ENCODE results near the gene SEPTIN5. TPM values are rescaled to one million over a fixed set of nuclear protein-coding genes. Genes with fewer than 3 reads are reported as not detected.
"Not testable (repeated sequence)": the region's sequence is repeated elsewhere in the genome, so short reads cannot be mapped to it uniquely, and the experiment has no call there.

The SEPTIN5 gene
- total RNA-seq, 1 experiment from 2014 or later, result 46.2 TPM

DNA sequence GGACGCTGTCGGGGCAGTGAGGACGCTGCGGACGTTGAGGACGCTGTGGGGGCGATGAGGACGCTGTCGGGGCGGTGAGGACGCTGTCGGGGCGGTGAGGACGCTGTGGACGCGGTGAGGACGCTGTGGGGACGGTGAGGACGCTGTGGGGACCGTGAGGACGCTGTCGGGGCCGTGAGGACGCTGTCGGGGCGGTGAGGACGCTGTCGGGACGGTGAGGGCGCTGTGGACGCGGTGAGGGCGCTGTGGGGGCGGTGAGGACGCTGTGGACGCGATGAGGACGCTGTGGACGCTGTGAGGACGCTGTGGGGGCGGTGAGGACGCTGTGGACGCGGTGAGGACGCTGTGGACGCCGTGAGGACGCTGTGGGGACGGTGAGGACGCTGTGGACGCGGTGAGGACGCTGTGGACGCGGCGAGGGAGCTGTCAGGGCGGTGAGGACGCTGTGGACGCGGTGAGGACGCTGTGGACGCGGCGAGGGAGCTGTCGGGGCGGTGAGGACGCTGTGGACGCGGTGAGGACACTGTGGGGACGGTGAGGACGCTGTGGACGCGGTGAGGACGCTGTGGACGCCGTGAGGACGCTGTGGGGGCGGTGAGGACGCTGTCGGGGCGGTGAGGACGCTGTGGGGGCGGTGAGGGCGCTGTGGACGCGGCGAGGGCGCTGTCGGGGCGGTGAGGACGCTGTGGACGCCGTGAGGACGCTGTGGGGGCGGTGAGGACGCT is 11.9 kb downstream of the SEPTIN5 start:
- DNase-seq (ENCODE audit: low read depth); in situ Hi-C loops (cut with HindIII; ENCODE audit: low pct_unique_long_range_greater_than_20kb, low sequenced_read_pairs): not testable (repeated sequence)

DNA sequence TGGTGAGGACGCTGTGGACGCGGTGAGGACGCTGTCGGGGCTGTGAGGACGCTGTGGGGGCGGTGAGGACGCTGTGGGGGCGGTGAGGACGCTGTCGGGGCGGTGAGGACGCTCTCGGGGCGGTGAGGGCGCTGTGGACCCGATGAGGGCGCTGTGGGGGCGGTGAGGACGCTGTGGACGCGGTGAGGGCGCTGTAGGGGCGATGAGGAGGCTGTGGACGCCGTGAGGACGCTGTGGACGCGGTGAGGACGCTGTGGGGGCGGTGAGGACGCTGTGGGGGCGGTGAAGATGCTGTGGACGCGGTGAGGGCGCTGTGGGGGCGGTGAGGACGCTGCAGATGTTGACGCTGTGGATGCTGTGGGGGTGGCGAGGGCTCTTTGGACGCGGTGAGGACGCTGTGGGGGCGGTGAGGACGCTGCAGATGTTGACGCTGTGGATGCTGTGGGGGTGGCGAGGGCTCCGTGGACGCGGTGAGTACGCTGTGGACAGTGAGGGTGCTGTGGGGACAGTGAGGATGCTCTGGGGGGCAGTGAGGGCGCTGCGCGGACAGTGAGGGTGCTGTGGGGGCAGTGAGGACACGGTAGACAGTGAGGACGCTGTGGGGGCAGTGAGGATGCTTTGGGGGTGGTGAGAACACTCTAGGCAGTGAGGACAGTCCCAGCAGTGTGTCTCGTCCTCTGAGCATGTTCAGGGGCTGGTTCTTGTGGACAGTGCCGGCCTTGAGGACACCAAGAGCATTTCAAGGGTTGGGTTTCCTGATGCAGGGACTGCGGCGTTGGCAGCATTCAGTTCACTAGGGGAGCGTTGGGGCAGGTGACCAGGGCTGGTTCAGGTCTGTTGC is 13.2 kb downstream of the SEPTIN5 start:
- in situ Hi-C loops (cut with HindIII; ENCODE audit: low pct_unique_long_range_greater_than_20kb, low sequenced_read_pairs), result no loop called here
- no peak for DNase-seq (ENCODE audit: low read depth)

DNA sequence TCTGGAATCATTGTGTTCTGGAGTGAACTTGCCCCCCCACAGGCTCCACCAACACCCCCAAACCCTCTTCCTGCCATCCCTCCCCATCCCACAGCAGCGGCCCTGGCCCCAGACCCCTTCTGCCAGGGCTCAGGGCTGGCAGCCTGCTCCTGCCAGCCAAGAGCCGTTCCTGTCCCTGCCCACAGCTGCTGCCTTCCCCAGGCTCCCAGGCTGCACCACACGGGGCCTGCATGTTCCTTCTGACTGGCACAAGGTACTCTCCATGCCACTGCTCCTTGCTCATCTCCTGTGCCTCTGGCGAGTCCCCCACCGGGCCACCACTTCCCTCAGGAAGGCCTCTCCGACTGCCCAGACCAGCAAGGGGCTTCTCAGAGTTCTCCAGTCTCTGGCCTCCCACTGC is 14.0 kb downstream of the SEPTIN5 start:
- in situ Hi-C loops (cut with HindIII; ENCODE audit: low pct_unique_long_range_greater_than_20kb, low sequenced_read_pairs), result no loop called here
- no peak for DNase-seq (ENCODE audit: low read depth)

- no peak for DNase-seq (ENCODE audit: low read depth)
- in situ Hi-C loops (cut with HindIII; ENCODE audit: low pct_unique_long_range_greater_than_20kb, low sequenced_read_pairs), result no loop called here
Measured at GRCh38 chr22:19728836-19729235, 14.5 kb downstream of the SEPTIN5 start.

GRCh38 chr22:19729507-19729906 is 15.2 kb downstream of the SEPTIN5 start:
- in situ Hi-C loops (cut with HindIII; ENCODE audit: low pct_unique_long_range_greater_than_20kb, low sequenced_read_pairs), result no loop called here
- DNase-seq (ENCODE audit: low read depth), result no peak

DNA sequence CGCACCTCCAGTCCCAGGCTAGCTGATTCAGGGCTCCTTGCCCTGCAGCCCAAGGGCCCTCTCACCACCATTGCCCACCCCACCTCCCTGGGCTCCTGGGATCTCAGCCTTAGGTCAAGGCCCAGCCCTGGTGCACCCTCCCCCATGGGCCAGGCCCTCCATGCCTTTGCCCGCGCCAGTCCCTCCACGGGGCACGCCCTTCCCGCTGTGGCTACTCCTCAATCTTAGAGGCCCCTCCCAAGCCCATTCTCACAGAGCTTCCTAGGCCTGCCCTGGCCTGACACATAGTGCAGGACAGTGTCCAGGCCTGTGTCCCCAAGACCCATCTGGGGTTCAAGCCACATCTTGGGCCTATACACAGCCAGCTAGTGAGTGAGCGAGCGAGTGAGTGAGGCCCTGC is 15.9 kb downstream of the SEPTIN5 start:
- no peak for DNase-seq (ENCODE audit: low read depth)
- in situ Hi-C loops (cut with HindIII; ENCODE audit: low pct_unique_long_range_greater_than_20kb, low sequenced_read_pairs), result no loop called here

GRCh38 chr22:19730655-19731360 is 16.5 kb downstream of the SEPTIN5 start:
- peak; percentile 76 for DNase-seq (ENCODE audit: low read depth)
- in situ Hi-C loops (cut with HindIII; ENCODE audit: low pct_unique_long_range_greater_than_20kb, low sequenced_read_pairs), result no loop called here

- in situ Hi-C loops (cut with HindIII; ENCODE audit: low pct_unique_long_range_greater_than_20kb, low sequenced_read_pairs), result no loop called here
- DNase-seq (ENCODE audit: low read depth), result no peak
Measured at GRCh38 chr22:19731361-19732135, 17.2 kb downstream of the SEPTIN5 start.

- in situ Hi-C loops (cut with HindIII; ENCODE audit: low pct_unique_long_range_greater_than_20kb, low sequenced_read_pairs), result no loop called here
- no peak for DNase-seq (ENCODE audit: low read depth)
Measured at GRCh38 chr22:19732403-19733113, 18.3 kb downstream of the SEPTIN5 start.

DNA sequence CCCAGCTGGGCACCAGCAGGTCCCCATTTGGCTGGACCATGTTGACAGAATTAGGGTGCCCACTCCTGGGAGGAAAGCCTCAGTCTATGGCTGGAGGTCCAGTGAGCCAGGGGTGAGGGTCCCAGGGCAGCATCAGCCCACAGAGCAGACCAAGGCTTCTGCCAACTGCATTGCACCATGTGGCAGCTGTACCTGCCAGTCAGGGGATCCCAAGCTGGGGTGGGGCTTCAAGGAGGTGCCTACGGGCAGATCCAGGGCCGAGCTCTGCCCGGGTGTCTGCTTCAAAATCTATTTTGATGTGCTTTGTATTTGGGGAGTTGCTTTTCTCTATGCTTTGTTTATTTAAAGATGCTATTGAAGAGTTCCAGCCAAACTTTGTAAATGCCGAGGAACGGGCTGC is 19.5 kb downstream of the SEPTIN5 start:
- DNase-seq (ENCODE audit: low read depth), result no peak
- in situ Hi-C loops (cut with HindIII; ENCODE audit: low pct_unique_long_range_greater_than_20kb, low sequenced_read_pairs), result no loop called here

DNA sequence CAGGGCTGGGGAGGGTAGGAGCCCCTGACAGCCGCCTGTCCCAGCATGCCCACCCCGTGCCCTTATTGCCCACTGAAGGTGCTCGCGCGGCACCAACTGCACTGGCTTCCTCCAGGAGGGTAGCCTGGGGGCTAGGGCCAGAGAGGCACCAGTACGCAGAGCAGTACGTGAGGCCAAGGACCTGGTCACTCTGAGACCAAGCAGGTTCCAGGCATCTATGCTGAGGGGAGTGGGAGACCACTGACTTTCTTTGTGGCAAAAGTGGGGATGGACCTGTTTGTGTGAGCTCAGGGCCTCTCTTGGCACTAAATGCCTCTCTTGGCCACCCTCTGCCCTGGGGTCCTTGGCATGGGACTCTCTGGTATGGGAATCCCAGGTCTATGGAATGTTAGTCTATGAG is 19.9 kb downstream of the SEPTIN5 start:
- DNase-seq (ENCODE audit: low read depth), result no peak
- in situ Hi-C loops (cut with HindIII; ENCODE audit: low pct_unique_long_range_greater_than_20kb, low sequenced_read_pairs), result no loop called here

DNA sequence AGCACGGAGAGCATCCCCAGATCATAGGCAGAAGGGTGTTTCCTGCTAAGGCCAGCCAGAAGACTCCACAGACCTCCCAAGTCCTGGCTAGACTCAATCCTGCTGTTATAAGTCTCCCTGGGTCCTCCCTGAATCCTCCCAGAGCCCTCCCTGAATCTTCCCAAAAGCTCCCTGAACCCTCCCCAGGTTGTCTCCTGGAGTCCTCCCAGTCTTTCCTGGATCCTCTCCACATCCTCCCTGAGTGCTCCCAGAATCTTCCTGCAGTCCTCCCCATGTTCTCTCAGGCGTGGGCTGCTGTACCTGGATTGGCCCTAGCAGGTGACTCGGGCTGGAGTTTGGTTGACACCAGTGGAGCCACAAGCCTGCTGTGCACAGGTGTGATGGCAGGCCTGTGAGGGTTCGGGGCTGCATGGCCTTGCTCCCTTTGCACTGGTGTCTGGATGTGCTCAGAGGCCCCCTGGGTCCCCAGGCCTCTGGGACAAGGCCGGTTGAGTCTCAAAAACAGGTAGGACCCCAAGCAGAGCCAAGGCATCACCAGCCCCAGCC is 20.6 kb downstream of the SEPTIN5 start:
- in situ Hi-C loops (cut with HindIII; ENCODE audit: low pct_unique_long_range_greater_than_20kb, low sequenced_read_pairs), result no loop called here
- DNase-seq (ENCODE audit: low read depth), result no peak

GRCh38 chr22:19735665-19736510 is 21.6 kb downstream of the SEPTIN5 start:
- DNase-seq (ENCODE audit: low read depth), result no peak
- in situ Hi-C loops (cut with HindIII; ENCODE audit: low pct_unique_long_range_greater_than_20kb, low sequenced_read_pairs), result no loop called here

- DNase-seq (ENCODE audit: low read depth), result no peak
- in situ Hi-C loops (cut with HindIII; ENCODE audit: low pct_unique_long_range_greater_than_20kb, low sequenced_read_pairs), result no loop called here
Measured at GRCh38 chr22:19737846-19738663, 23.8 kb downstream of the SEPTIN5 start.

DNA sequence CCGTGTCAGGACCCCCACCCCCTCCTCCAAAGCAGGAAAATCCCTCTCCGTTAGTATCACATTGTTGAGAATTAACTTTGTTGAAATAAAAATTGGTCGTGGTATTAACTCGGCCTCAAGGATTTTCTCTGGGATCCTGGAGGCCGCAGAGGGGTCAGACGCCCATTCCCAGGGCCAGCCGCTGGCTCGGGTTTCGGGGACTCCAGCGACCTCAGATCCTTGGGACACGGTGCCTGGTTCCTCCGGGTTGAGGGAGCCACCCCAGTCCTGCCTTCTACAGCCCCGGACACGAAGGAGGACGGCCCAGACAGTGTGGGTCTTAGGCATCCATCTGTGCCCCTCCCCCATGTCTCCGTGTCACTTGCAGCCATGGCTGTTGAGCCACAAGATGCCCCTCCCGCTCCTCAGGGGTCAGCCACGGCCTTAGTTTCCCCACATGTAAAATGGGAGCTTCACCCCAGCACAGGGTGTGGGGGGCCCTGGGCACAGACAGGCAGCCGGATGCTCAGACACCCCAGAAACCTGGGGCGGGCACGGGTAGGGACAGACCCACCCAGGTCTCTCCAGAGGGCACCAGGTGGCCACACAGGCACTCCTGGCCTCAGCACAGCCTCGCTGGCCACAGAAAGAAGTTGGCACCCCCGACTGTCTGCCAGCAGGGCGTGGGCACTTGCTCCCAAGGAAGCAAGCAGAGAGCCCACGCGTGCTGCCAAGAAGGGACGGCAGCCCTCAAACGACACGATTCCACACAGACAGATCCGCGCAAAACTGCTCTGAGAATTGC is 24.6 kb downstream of the SEPTIN5 start:
- no peak for DNase-seq (ENCODE audit: low read depth)
- in situ Hi-C loops (cut with HindIII; ENCODE audit: low pct_unique_long_range_greater_than_20kb, low sequenced_read_pairs), result no loop called here

Data from Caki2 (cell line).